GM18861 (cell line): Measurements from ENCODE around the gene LRRC70.

Experiments
- ATAC-seq: cut with Tn5 transposase; IDR thresholded peaks from one replicate; pipeline ENCODE4 v1.9.1; 2021; ENCODE audit not compliant: unreplicated experiment

The LRRC70 gene

GRCh38 chr5:62572918-62573514, 5.6 kb upstream of the LRRC70 start:
- no peak for ATAC-seq

- ATAC-seq = no peak
Observed at GRCh38 chr5:62574599-62574998, 4.0 kb upstream of the LRRC70 start.

- no peak for ATAC-seq
Observed at GRCh38 chr5:62575066-62575465, 3.6 kb upstream of the LRRC70 start.

GRCh38 chr5:62575489-62575888, 3.1 kb upstream of the LRRC70 start:
- no peak for ATAC-seq

GRCh38 chr5:62576570-62577170, 1.9 kb upstream of the LRRC70 start:
- no peak for ATAC-seq

GRCh38 chr5:62577488-62577887, 1.1 kb upstream of the LRRC70 start:
- ATAC-seq = no peak

- ATAC-seq = no peak
Observed at GRCh38 chr5:62579761-62580160, 1.1 kb downstream of the LRRC70 start.

- ATAC-seq = no peak
Observed at GRCh38 chr5:62581836-62582597, 3.4 kb downstream of the LRRC70 start.

GRCh38 chr5:62584391-62584790, 5.8 kb downstream of the LRRC70 start:
- no peak for ATAC-seq

- no peak for ATAC-seq
Observed at GRCh38 chr5:62585306-62585705, 6.7 kb downstream of the LRRC70 start.

- ATAC-seq = no peak
Observed at GRCh38 chr5:62585751-62586150, 7.1 kb downstream of the LRRC70 start.

GRCh38 chr5:62587737-62588136, 9.1 kb downstream of the LRRC70 start:
- ATAC-seq = no peak

- ATAC-seq = no peak
Observed at GRCh38 chr5:62588668-62589067, 10.0 kb downstream of the LRRC70 start.

- no peak for ATAC-seq
Observed at GRCh38 chr5:62589504-62589903, 10.9 kb downstream of the LRRC70 start.

GRCh38 chr5:62590387-62590786, 11.8 kb downstream of the LRRC70 start:
- ATAC-seq = no peak

- no peak for ATAC-seq
Observed at GRCh38 chr5:62592558-62592957, 13.9 kb downstream of the LRRC70 start.

GRCh38 chr5:62593331-62593730, 14.7 kb downstream of the LRRC70 start:
- ATAC-seq = no peak

GRCh38 chr5:62594364-62594984, 15.9 kb downstream of the LRRC70 start:
- no peak for ATAC-seq

GRCh38 chr5:62596096-62596495, 17.5 kb downstream of the LRRC70 start:
- no peak for ATAC-seq

GRCh38 chr5:62596691-62597090, 18.1 kb downstream of the LRRC70 start:
- no peak for ATAC-seq

GRCh38 chr5:62597314-62597713, 18.7 kb downstream of the LRRC70 start:
- no peak for ATAC-seq
